GM12878 (cell line): Measurements from ENCODE around the gene CDH1. TPM values are rescaled to one million over a fixed set of nuclear protein-coding genes. Genes with fewer than 3 reads are reported as not detected.

Source experiments
- ATAC-seq: fragments of 200-7000 bp; cut with Tn5 transposase; 3 replicates; pipeline ENCODE4 v1.9.1; 2020; ENCODE audit warnings: mild to moderate bottlenecking, moderate library complexity
- BruUV-seq: library from RNA; stranded (reverse); fragments of 400-500 nt; replicated peaks from 2 replicates; lab custom pipeline; 2021; lab: Mats Ljungman, UMichigan
- CTCF ChIA-PET: fragments of 300-600 bp; sonication (Branson Sonifier 250); formaldehyde crosslinking; extraction: SDS; loops from one replicate; lab custom pipeline; 2021; ENCODE audit warnings: inconsistent platforms; lab: Yijun Ruan, JAX
- POLR2A ChIA-PET: fragments of 350-600 bp; formaldehyde crosslinking; extraction: SDS; loops from one replicate; lab custom pipeline; 2021; ENCODE audit warnings: inconsistent platforms; lab: Charles Lee
- RAD21 ChIA-PET: fragments of 300-600 bp; sonication (Branson Sonifier 250); formaldehyde crosslinking; loops from one replicate; lab custom pipeline; 2023; ENCODE audit warnings: antibody characterized with exemption; ENCODE audit not compliant: unreplicated experiment; lab: Charles Lee
- SMC1A ChIA-PET: fragments of 300-600 bp; sonication (Branson Sonifier 250); formaldehyde crosslinking; loops from one replicate; lab custom pipeline; 2023; ENCODE audit not compliant: unreplicated experiment, uncharacterized antibody; lab: Charles Lee
- DNase-seq: peaks from one replicate; pipeline ENCODE4 v3.0.0-alpha.2; 2011; ENCODE audit warnings: low read depth, low spot score
- FAIRE-seq: peaks from 3 replicates; lab custom pipeline; 2011; peaks lifted over from hg19 to GRCh38; lab: Jason Lieb, UNC
- H2AFZ ChIP-seq: 2 replicates; pipeline ENCODE4 v1.6.0; 2011; ENCODE audit warnings: low read depth, low read length, control low read depth; ENCODE audit not compliant: control insufficient read depth
- H3K27ac ChIP-seq: 2 replicates; pipeline ENCODE4 v1.5.1; 2011; ENCODE audit warnings: control low read depth; ENCODE audit not compliant: control insufficient read depth, insufficient read depth
- H3K27me3 ChIP-seq, 2 experiments: replicated peaks in 1 of 2; 2 replicates each; pipeline versions ENCODE4 v1.6.0 to v1.6.1; 2011; ENCODE audit warnings: low read length in 1 of 2; ENCODE audit not compliant: control insufficient read depth in 2 of 2, insufficient read depth in 2 of 2
- H3K36me3 ChIP-seq, 2 experiments: 2 replicates each; pipeline ENCODE4 v1.5.1; 2011; ENCODE audit warnings: low read length in 1 of 2; ENCODE audit not compliant: control insufficient read depth in 2 of 2, insufficient read depth in 2 of 2
- H3K4me1 ChIP-seq: 2 replicates; pipeline ENCODE4 v1.6.1; 2011; ENCODE audit warnings: mild to moderate bottlenecking, low read length, moderate library complexity, mixed read lengths; ENCODE audit not compliant: control insufficient read depth, insufficient read depth
- H3K4me2 ChIP-seq: 2 replicates; pipeline ENCODE4 v1.6.0; 2011; ENCODE audit warnings: control low read depth; ENCODE audit not compliant: control insufficient read depth, insufficient read depth
- H3K4me3 ChIP-seq: fragments of 200-600 bp; sonication (generic); 2 replicates; pipeline ENCODE4 v1.5.1; 2016
- H3K79me2 ChIP-seq: 2 replicates; pipeline ENCODE4 v1.6.0; 2011; ENCODE audit warnings: low read length; ENCODE audit not compliant: control insufficient read depth, insufficient read depth
- H3K9ac ChIP-seq: 2 replicates; pipeline ENCODE4 v1.8.0; 2011; ENCODE audit warnings: low read length, control low read depth, mixed read lengths; ENCODE audit not compliant: control insufficient read depth, insufficient read depth
- H3K9me3 ChIP-seq: replicated peaks from 3 replicates; pipeline ENCODE4 v1.5.1; 2011; ENCODE audit warnings: mild to moderate bottlenecking, low read length; ENCODE audit not compliant: control insufficient read depth, insufficient read depth
- H4K20me1 ChIP-seq: 2 replicates; pipeline ENCODE4 v1.6.0; 2011; ENCODE audit not compliant: control insufficient read depth, insufficient read depth
- ATF3 ChIP-seq: IDR thresholded peaks from 2 replicates; pipeline ENCODE4 v1.6.1; 2011; ENCODE audit warnings: low read depth, mild to moderate bottlenecking, low read length, moderate library complexity, borderline replicate concordance; ENCODE audit errors: extremely low read depth
- CBX3 ChIP-seq: fragments of 200-600 bp; sonication (generic); IDR thresholded peaks from 2 replicates; pipeline ENCODE4 v1.6.1; 2016; ENCODE audit warnings: low read depth, borderline replicate concordance
- EGR1 ChIP-seq, 2 experiments: IDR thresholded peaks; 1 replicate in 1 of 2; 2 replicates in 1 of 2; pipeline ENCODE4 v1.6.1; 2011 to 2012; ENCODE audit warnings: low read depth in 2 of 2, low read length in 2 of 2, borderline replicate concordance in 1 of 2, mild to moderate bottlenecking in 1 of 2, moderate library complexity in 1 of 2
- ELK1 ChIP-seq: IDR thresholded peaks from 2 replicates; pipeline ENCODE4 v1.6.1; 2012; ENCODE audit warnings: low read depth, low read length, improper control_type of control experiment
- HDGF ChIP-seq: fragments of 450-650 bp; IDR thresholded peaks from 2 replicates; pipeline ENCODE4 v1.6.1; 2016; ENCODE audit warnings: antibody characterized with exemption
- IKZF1 ChIP-seq: fragments of 450-650 bp; conservative IDR thresholded peaks from 2 replicates; pipeline ENCODE4 v1.6.1; 2017; ENCODE audit warnings: antibody characterized with exemption, mild to moderate bottlenecking
- MTA3 ChIP-seq: IDR thresholded peaks from 2 replicates; pipeline ENCODE4 v1.6.1; 2012; ENCODE audit warnings: low read length, inconsistent platforms, borderline replicate concordance
- MXI1 ChIP-seq: fragments of 150-350 bp; IDR thresholded peaks from 2 replicates; pipeline ENCODE4 v1.6.1; 2011; ENCODE audit warnings: low read depth, mild to moderate bottlenecking, inconsistent platforms, low read length, improper control_type of control experiment
- MYB ChIP-seq: fragments of 150-350 bp; IDR thresholded peaks from 2 replicates; pipeline ENCODE4 v1.6.1; 2014; ENCODE audit warnings: mild to moderate bottlenecking, low read depth, low read length, borderline replicate concordance
- NFIC ChIP-seq: IDR thresholded peaks from 2 replicates; pipeline ENCODE4 v1.6.1; 2012; ENCODE audit warnings: low read depth, mild to moderate bottlenecking, inconsistent platforms, low read length, moderate library complexity
- NR2F1 ChIP-seq: fragments of 450-650 bp; conservative IDR thresholded peaks from 2 replicates; pipeline ENCODE4 v1.6.1; 2017; ENCODE audit warnings: mild to moderate bottlenecking
- POLR2AphosphoS2 ChIP-seq: IDR thresholded peaks from 2 replicates; pipeline ENCODE4 v1.6.1; 2011; ENCODE audit warnings: low read depth, mild to moderate bottlenecking, low read length, improper control_type of control experiment, moderate library complexity
- RELB ChIP-seq: fragments of 450-650 bp; IDR thresholded peaks from 2 replicates; pipeline ENCODE4 v1.6.1; 2017; ENCODE audit warnings: low read depth, mild to moderate bottlenecking, moderate library complexity
- SUZ12 ChIP-seq: fragments of 200-600 bp; sonication (generic); IDR thresholded peaks from one replicate; pipeline ENCODE4 v1.6.1; 2018; ENCODE audit warnings: antibody characterized with exemption, mild to moderate bottlenecking; ENCODE audit not compliant: unreplicated experiment
- TBL1XR1 ChIP-seq: IDR thresholded peaks from 2 replicates; pipeline ENCODE4 v1.6.1; 2012; ENCODE audit warnings: low read depth, low read length, improper control_type of control experiment
- ZBED1 ChIP-seq: IDR thresholded peaks from 2 replicates; pipeline ENCODE4 v1.6.1; 2016; ENCODE audit warnings: borderline replicate concordance
- WGBS: methylation state at CpG from one replicate; pipeline ENCODE4 v1.1.6; 2016; ENCODE audit warnings: low lambda C conversion rate; ENCODE audit not compliant: insufficient replicate concordance, insufficient coverage; ENCODE audit errors: missing lambda C conversion rate; 5-methylcytosine and 5-hydroxymethylcytosine counted together
- in situ Hi-C: fragments of 300-500 bp; cut with MboI; formaldehyde crosslinking; loops from 9 replicates; pipeline ENCODE4 v1.14.3; 2018; ENCODE audit warnings: mixed read lengths
- intact Hi-C: fragments of 100-400 bp; cut with micrococcal nuclease; formaldehyde crosslinking; loops from one replicate; pipeline ENCODE4 v1.14.2; 2022; ENCODE audit not compliant: unreplicated experiment
- polyA plus RNA-seq, 11 experiments: library from polyadenylated mRNA; depleted of rRNA in 4 of 11; unstranded in 6 of 11; stranded (reverse) in 5 of 11; fragments of >200 nt; fragmentation: Nextera tagmentation in 4 of 11; fragmentation: Illumina TruSeq in 1 of 11; extraction: Ambion mirVana in 4 of 11; extraction: Trizol in 1 of 11; gene quantifications; 1 replicate in 1 of 11; 2 replicates in 10 of 11; pipeline versions ENCODE4 v1.2.1 to v1.2.3, GENCODE V29; 2011 to 2016; ENCODE audit warnings: inconsistent platforms in 2 of 11, missing spikeins in 2 of 11, low read depth in 1 of 11
- total RNA-seq, 4 experiments: library from RNA; depleted of rRNA in 3 of 4; stranded (reverse); fragments of >200 nt in 3 of 4; fragmentation: Illumina TruSeq in 1 of 4; extraction: Trizol in 1 of 4; gene quantifications; 2 replicates each; pipeline versions ENCODE4 v1.2.1 to v1.2.3, GENCODE V29; 2013 to 2021

Gene CDH1
- total and polyA plus RNA-seq, 10 of the 15 experiments (the other 5 are each of a cell fraction or from before 2014, with no cell fraction given) = 2.2 to 30.6 (median 17.7) TPM

DNA sequence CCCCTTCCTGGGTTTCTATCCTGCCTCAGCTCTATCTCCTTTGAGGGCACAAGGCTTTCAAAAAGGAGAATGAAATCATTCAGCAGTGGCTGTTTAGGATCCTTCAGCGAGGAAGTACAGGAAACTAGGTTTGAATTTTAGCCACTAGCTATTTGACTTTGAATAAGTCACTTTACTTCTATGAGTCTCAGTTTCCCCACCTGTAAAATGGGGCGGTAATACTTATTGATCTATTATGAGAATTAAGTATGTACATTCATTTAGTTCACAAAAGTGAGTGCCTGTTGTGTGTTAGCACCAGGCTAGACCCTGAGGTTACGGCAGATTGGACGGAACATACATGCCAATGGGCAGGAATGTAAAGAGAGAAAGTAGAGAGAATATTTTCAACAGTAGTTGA lies 6.6 kb downstream of the CDH1 start:
- Histone ChIP-seq H3K9ac (no peak overlapping the region), H2AFZ (no peak overlapping the region), H4K20me1 (no peaks in the 10 kb centered on the region), H3K4me3 (no peak overlapping the region), H3K27me3 (no peaks in the 10 kb centered on the region), H3K79me2 (no peaks in the 10 kb centered on the region), H3K4me2 (no peak overlapping the region), H3K4me1 (peaks cover 21% of the 10 kb centered on the region), H3K27ac (no peak overlapping the region), H3K36me3 (no peaks in the 10 kb centered on the region), H3K9me3 (no peaks in the 10 kb centered on the region)
- intact Hi-C loops (no loop called here), in situ Hi-C loops (no loop called here)
- BruUV-seq = no TSS peak
- ATAC-seq (no peak), FAIRE-seq (no peak), DNase-seq (no peak)
- no peak for TF ChIP-seq ATF3
- no peak for TF ChIP-seq NR2F1
- no peak for TF ChIP-seq MTA3
- no peak for TF ChIP-seq IKZF1
- TF ChIP-seq POLR2AphosphoS2 = no peak
- no peak for TF ChIP-seq HDGF
- TF ChIP-seq ZBED1 = no peak
- no peak for TF ChIP-seq MYB
- no peak for TF ChIP-seq MXI1
- TF ChIP-seq ELK1 = no peak
- no peak for TF ChIP-seq NFIC
- no peak for TF ChIP-seq SUZ12
- no peak for TF ChIP-seq CBX3
- no peak for TF ChIP-seq RELB
- no peak for TF ChIP-seq TBL1XR1
- no peak for TF ChIP-seq EGR1 (IDR thresholded peaks at IDR 0.05; ENCODE audit: borderline replicate concordance in 1 of 2, low read depth in 2 of 2, low read length in 2 of 2)
- SMC1A ChIA-PET = interaction anchor here (1.4 to 1.9 kb wide), 3 partner anchors 9 to 13 kb away, joined by 4 to 6 read pairs (median 5); no protein-coding TSS in a partner anchor
- CTCF ChIA-PET = no interaction called here
- 63% methylated on average over 4 of the region's 4 CpGs for WGBS
- POLR2A ChIA-PET = interaction anchor here (2.5 kb wide), 1 partner anchor 14 kb away, joined by 10 read pairs; no protein-coding TSS in a partner anchor
- RAD21 ChIA-PET = interaction anchor here (1.4 kb wide), 1 partner anchor 13 kb away, joined by 4 read pairs; no protein-coding TSS in a partner anchor
